HepG2 (cell line): Measurements from ENCODE around the gene PARN. TPM values are rescaled to one million over a fixed set of nuclear protein-coding genes. Genes with fewer than 3 reads are reported as not detected.

Source experiments
- ATRX ChIP-seq: sonication (generic); formaldehyde crosslinking; IDR thresholded peaks from 2 replicates; pipeline ENCODE4 v1.4.0; 2020; ENCODE audit warnings: missing genetic modification reagents, borderline replicate concordance
- CHCHD3 ChIP-seq: sonication (generic); formaldehyde crosslinking; IDR thresholded peaks from 2 replicates; pipeline ENCODE4 v1.8.0; 2022; ENCODE audit warnings: mild to moderate bottlenecking, missing genetic modification reagents, moderate library complexity
- ERF ChIP-seq: IDR thresholded peaks from 2 replicates; pipeline ENCODE4 v1.6.1; 2018; ENCODE audit warnings: missing biosample characterization, missing genetic modification reagents
- FUBP1 ChIP-seq: sonication (generic); formaldehyde crosslinking; IDR thresholded peaks from 2 replicates; pipeline ENCODE4 v1.5.1; 2020; ENCODE audit warnings: missing genetic modification reagents, mild to moderate bottlenecking, borderline replicate concordance
- GABPB1 ChIP-seq: IDR thresholded peaks from 2 replicates; pipeline ENCODE4 v1.6.1; 2016; ENCODE audit warnings: mild to moderate bottlenecking, missing genetic modification reagents, moderate library complexity, missing compliant biosample characterization
- GLI4 ChIP-seq: sonication (generic); formaldehyde crosslinking; IDR thresholded peaks from 2 replicates; pipeline ENCODE4 v1.5.1; 2020; ENCODE audit warnings: missing genetic modification reagents, mild to moderate bottlenecking, moderate library complexity, borderline replicate concordance
- HOXA5 ChIP-seq: sonication (generic); formaldehyde crosslinking; IDR thresholded peaks from 2 replicates; pipeline ENCODE4 v1.4.0; 2020; ENCODE audit warnings: missing genetic modification reagents
- HOXA7 ChIP-seq: sonication (generic); formaldehyde crosslinking; IDR thresholded peaks from 2 replicates; pipeline ENCODE4 v1.8.1; 2022; ENCODE audit warnings: mild to moderate bottlenecking, missing genetic modification reagents, moderate library complexity
- KDM1A ChIP-seq: IDR thresholded peaks from 2 replicates; pipeline ENCODE4 v1.6.1; 2016; ENCODE audit warnings: missing compliant biosample characterization
- KLF15 ChIP-seq: sonication (generic); formaldehyde crosslinking; IDR thresholded peaks from 2 replicates; pipeline ENCODE4 v1.8.1; 2023; ENCODE audit warnings: borderline replicate concordance, mild to moderate bottlenecking, inconsistent platforms, missing genetic modification reagents, mixed read lengths
- MAFG ChIP-seq: sonication (generic); formaldehyde crosslinking; IDR thresholded peaks from 2 replicates; pipeline ENCODE4 v1.5.1; 2020; ENCODE audit warnings: mild to moderate bottlenecking, missing genetic modification reagents
- MBNL3 ChIP-seq: fragments of 250-450 bp; sonication (Bioruptor Pico); conservative IDR thresholded peaks from 2 replicates; pipeline ENCODE4 v1.8.0; 2022; ENCODE audit warnings: mild to moderate bottlenecking, inconsistent platforms
- MED8 ChIP-seq: sonication (generic); formaldehyde crosslinking; IDR thresholded peaks from 2 replicates; pipeline ENCODE4 v1.8.1; 2023; ENCODE audit warnings: mild to moderate bottlenecking, missing genetic modification reagents; ENCODE audit not compliant: insufficient replicate concordance
- NONO ChIP-seq, 2 experiments: fragments of 450-650 bp in 1 of 2; sonication (generic) in 1 of 2; formaldehyde crosslinking in 1 of 2; IDR thresholded peaks in 1 of 2; conservative IDR thresholded peaks in 1 of 2; 2 replicates each; pipeline versions ENCODE4 v1.6.1 to v1.8.0; 2017 to 2022; ENCODE audit warnings: mild to moderate bottlenecking in 1 of 2, missing genetic modification reagents in 1 of 2, moderate library complexity in 1 of 2
- SAP130 ChIP-seq: IDR thresholded peaks from 2 replicates; pipeline ENCODE4 v1.6.1; 2016; ENCODE audit warnings: low read depth
- TBP ChIP-seq: sonication (generic); formaldehyde crosslinking; IDR thresholded peaks from 2 replicates; pipeline ENCODE4 v1.5.0; 2020; ENCODE audit warnings: missing genetic modification reagents
- TOE1 ChIP-seq: sonication (generic); formaldehyde crosslinking; IDR thresholded peaks from 2 replicates; pipeline ENCODE4 v1.4.0; 2020; ENCODE audit warnings: mild to moderate bottlenecking, missing genetic modification reagents
- ZNF180 ChIP-seq: sonication (generic); formaldehyde crosslinking; IDR thresholded peaks from 2 replicates; pipeline ENCODE4 v1.4.0; 2020; ENCODE audit warnings: low read depth, missing genetic modification reagents, borderline replicate concordance
- ZNF234 ChIP-seq: sonication (generic); formaldehyde crosslinking; conservative IDR thresholded peaks from 2 replicates; pipeline ENCODE4 v1.5.1; 2020; ENCODE audit warnings: mild to moderate bottlenecking, missing genetic modification reagents
- ZNF251 ChIP-seq: sonication (generic); formaldehyde crosslinking; IDR thresholded peaks from 2 replicates; pipeline ENCODE4 v1.9.0; 2021; ENCODE audit warnings: mild to moderate bottlenecking, missing genetic modification reagents
- ZNF256 ChIP-seq: sonication (generic); formaldehyde crosslinking; conservative IDR thresholded peaks from 2 replicates; pipeline ENCODE4 v1.4.0; 2020; ENCODE audit warnings: missing genetic modification reagents
- ZNF274 ChIP-seq: sonication (generic); formaldehyde crosslinking; IDR thresholded peaks from 2 replicates; pipeline ENCODE4 v1.5.1; 2020; ENCODE audit warnings: mild to moderate bottlenecking, missing genetic modification reagents
- ZNF652 ChIP-seq: IDR thresholded peaks from 2 replicates; pipeline ENCODE4 v1.6.1; 2016; ENCODE audit warnings: low read depth, borderline replicate concordance
- ZNF777 ChIP-seq: sonication (generic); formaldehyde crosslinking; IDR thresholded peaks from 2 replicates; pipeline ENCODE4 v1.4.0; 2020; ENCODE audit warnings: missing genetic modification reagents
- ZNF800 ChIP-seq: sonication (generic); formaldehyde crosslinking; IDR thresholded peaks from 2 replicates; pipeline ENCODE4 v1.4.0; 2020; ENCODE audit warnings: missing genetic modification reagents
- ZNF891 ChIP-seq: sonication (generic); formaldehyde crosslinking; IDR thresholded peaks from 2 replicates; pipeline ENCODE4 v1.5.0; 2020; ENCODE audit warnings: mild to moderate bottlenecking, missing genetic modification reagents
- ZSCAN9 ChIP-seq: IDR thresholded peaks from 2 replicates; pipeline ENCODE4 v1.6.1; 2016; ENCODE audit warnings: borderline replicate concordance
- polyA plus RNA-seq, 8 experiments: library from polyadenylated mRNA; depleted of rRNA in 3 of 8; stranded (reverse) in 7 of 8; unstranded in 1 of 8; fragments of >200 nt; fragmentation: Illumina TruSeq in 4 of 8; extraction: Trizol in 4 of 8; gene quantifications; 2 replicates each; pipeline versions ENCODE4 v1.2.1 to v1.2.3, GENCODE V29; 2011 to 2016; ENCODE audit warnings: low read depth in 4 of 8, missing spikeins in 1 of 8, mixed read lengths in 1 of 8; ENCODE audit not compliant: insufficient read depth in 1 of 8
- total RNA-seq, 5 experiments: library from RNA; depleted of rRNA; stranded (reverse); fragments of >200 nt; fragmentation: Illumina TruSeq; extraction: Trizol; gene quantifications; 2 replicates each; pipeline ENCODE4 v1.2.3, GENCODE V29; 2016; ENCODE audit warnings: low read depth in 1 of 5
- TF ChIP-seq, protein P1 (sequence below): sonication (generic); formaldehyde crosslinking; IDR thresholded peaks from 2 replicates; pipeline ENCODE4 v1.4.0; 2020; ENCODE audit warnings: missing genetic modification reagents, low read depth, mild to moderate bottlenecking, borderline replicate concordance

The PARN gene
- total and polyA plus RNA-seq, 2 of the 13 experiments (the other 11 are each of a cell fraction or from before 2014, with no cell fraction given): 13.3 to 47.6 TPM

GRCh38 chr16:14529010-14529669 lies 100.9 kb downstream of the PARN start (continued):
- TF ChIP-seq MBNL3 (CRISPR knock-in tag): no peak
- TF ChIP-seq NONO (IDR thresholded peaks at IDR 0.05): no peak
- TF ChIP-seq NONO (CRISPR knock-in tag; conservative IDR thresholded peaks at IDR 0.05): peak; percentile 62; the same call in 1 of the 2 replicates
- no peak for TF ChIP-seq TBP (CRISPR knock-in tag)
- TF ChIP-seq HOXA7: no peak
- no peak for TF ChIP-seq GLI4 (CRISPR knock-in tag)
- TF ChIP-seq ZNF652: peak; percentile 76
- TF ChIP-seq KLF15 (CRISPR knock-in tag): no peak
- TF ChIP-seq ZSCAN9 (CRISPR knock-in tag): no peak
- TF ChIP-seq, protein P1, sequence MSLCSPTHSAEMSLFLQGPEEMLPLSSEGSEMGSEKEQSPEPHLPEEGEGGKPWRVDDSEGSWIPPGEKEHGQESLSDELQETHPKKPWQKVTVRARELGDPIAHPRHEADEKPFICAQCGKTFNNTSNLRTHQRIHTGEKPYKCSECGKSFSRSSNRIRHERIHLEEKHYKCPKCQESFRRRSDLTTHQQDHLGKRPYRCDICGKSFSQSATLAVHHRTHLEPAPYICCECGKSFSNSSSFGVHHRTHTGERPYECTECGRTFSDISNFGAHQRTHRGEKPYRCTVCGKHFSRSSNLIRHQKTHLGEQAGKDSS (CRISPR knock-in tag): no peak; the same call in 1 of the 2 replicates
- no peak for TF ChIP-seq ZNF891 (CRISPR knock-in tag)
- TF ChIP-seq FUBP1: no peak
- peak; percentile 77; the same call in 1 of the 2 replicates for TF ChIP-seq HOXA5 (CRISPR knock-in tag)
- no peak for TF ChIP-seq GABPB1 (CRISPR knock-in tag)
- no peak for TF ChIP-seq ZNF234 (CRISPR knock-in tag)
- peak; percentile 96 for TF ChIP-seq MAFG (CRISPR knock-in tag)
- TF ChIP-seq ATRX (CRISPR knock-in tag): no peak
- no peak for TF ChIP-seq CHCHD3
- no peak; the same call in 1 of the 2 replicates for TF ChIP-seq ZNF274
- peak; percentile 89; the same call in 1 of the 2 replicates for TF ChIP-seq ERF (CRISPR knock-in tag)
- TF ChIP-seq MED8 (CRISPR knock-in tag): no peak
- TF ChIP-seq SAP130 (CRISPR knock-in tag): peak; percentile 91
- no peak for TF ChIP-seq ZNF777
- peak; percentile 73; the same call in 1 of the 2 replicates for TF ChIP-seq ZNF800 (CRISPR knock-in tag)
- TF ChIP-seq KDM1A (CRISPR knock-in tag): no peak
- no peak for TF ChIP-seq ZNF180 (CRISPR knock-in tag)
- 0 out of 2 replicates have a peak, but pooled peaks have one; percentile 62 for TF ChIP-seq ZNF251 (CRISPR knock-in tag)
- 0 out of 2 replicates have a peak, but pooled peaks have one; percentile 51 for TF ChIP-seq TOE1 (CRISPR knock-in tag)
- TF ChIP-seq ZNF256 (CRISPR knock-in tag): no peak
